ENCODE measurements around the gene NDUFA6.

Gene NDUFA6

DNA sequence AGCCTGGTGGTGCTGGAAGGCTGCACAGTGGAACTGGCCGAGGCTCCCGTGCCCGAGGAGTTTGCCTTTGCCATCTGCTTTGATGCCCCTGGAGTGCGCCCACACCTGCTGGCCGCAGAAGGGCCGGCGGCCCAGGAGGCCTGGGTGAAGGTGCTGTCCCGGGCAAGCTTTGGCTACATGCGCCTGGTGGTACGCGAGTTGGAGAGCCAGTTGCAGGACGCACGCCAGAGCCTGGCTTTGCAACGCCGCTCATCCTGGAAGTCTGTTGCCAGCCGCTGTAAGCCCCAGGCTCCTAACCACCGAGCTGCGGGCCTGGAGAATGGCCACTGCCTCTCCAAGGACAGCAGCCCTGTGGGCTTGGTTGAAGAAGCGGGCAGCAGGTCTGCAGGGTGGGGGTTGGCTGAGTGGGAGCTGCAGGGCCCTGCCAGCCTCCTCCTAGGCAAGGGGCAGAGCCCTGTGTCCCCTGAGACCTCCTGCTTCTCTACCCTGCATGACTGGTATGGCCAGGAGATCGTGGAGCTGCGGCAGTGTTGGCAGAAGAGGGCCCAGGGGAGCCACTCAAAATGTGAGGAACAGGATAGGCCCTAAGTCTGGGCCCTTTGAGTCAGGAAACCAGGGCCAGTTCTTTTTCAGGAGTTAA is 13.0 kb downstream of the NDUFA6 start:
- TF ChIP-seq, protein P1, sequence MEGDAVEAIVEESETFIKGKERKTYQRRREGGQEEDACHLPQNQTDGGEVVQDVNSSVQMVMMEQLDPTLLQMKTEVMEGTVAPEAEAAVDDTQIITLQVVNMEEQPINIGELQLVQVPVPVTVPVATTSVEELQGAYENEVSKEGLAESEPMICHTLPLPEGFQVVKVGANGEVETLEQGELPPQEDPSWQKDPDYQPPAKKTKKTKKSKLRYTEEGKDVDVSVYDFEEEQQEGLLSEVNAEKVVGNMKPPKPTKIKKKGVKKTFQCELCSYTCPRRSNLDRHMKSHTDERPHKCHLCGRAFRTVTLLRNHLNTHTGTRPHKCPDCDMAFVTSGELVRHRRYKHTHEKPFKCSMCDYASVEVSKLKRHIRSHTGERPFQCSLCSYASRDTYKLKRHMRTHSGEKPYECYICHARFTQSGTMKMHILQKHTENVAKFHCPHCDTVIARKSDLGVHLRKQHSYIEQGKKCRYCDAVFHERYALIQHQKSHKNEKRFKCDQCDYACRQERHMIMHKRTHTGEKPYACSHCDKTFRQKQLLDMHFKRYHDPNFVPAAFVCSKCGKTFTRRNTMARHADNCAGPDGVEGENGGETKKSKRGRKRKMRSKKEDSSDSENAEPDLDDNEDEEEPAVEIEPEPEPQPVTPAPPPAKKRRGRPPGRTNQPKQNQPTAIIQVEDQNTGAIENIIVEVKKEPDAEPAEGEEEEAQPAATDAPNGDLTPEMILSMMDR (IDR thresholded peaks at IDR 0.05), result no peak

DNA sequence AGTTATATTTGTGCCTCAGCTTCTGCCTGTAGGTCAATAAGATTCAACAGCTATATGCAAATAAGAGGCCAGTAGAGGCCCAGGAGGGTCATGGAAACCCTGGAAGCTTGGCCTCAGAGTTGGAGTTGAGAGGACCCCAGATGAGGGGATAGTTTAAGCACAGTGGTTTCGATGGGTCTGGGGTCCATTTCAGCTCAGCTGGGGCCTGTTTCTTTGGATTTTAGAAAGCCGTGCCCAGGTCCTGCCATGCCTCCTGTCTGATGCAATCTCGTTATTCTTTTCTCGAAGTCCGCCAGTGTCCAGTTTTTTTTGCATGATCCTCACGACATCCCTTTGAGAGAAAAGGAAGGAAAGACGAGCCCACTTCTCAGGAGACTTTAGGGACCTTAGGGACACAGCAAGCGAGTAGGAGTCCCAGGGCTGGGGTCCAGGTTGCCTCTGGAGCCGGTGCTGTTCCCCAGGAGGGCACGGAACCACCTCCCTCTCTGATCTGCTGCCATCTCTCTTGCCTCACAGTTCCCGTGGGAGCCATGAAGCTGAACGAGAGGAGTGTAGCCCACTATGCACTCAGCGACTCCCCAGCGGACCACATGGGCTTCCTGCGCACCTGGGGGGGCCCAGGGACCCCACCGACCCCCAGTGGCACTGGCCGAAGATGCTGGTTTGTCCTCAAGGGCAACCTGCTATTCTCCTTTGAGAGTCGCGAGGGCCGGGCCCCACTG is 13.6 kb downstream of the NDUFA6 start:
- TF ChIP-seq, protein P1 (IDR thresholded peaks at IDR 0.05), result no peak

DNA sequence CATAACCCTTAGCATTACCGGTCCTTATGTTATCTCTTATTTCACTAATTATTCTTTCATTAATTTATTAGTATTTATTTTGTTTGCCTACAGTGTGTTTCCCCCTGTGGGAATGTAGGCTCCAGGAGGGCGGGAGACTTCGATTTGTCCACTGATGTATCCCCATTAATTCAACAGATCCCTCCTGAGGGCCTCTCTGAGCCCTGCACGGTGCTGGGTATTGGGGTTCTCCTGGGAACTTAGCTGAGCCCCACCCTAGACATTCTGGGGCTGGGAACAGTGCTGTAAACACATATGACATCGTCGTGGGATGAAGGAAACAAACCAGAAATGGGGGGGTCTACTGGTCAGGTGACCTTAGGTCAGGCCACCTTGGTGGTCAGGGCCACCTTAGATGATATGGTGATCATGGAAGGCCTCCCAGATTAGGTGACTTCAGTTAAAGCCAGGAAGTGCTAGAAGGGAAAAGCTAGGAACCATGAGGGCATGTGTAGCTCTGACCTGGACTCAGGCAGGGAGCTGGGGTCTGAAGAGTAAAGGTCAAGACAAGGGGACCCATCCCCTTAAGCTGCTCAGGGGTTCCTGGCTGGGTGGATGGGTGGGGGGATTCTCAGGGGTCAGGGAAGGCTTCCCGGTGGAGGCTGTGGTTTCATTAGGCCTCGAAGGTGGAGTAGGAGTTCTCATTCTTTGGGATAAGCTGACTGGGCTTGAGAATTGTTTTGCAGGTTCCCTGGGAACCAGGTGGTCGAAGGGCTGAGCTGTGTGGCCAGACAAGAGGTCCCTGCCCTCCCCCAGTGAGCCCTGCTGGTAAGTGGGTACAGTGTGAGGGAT is 15.5 kb downstream of the NDUFA6 start:
- TF ChIP-seq, protein P1 (IDR thresholded peaks at IDR 0.05), result no peak

DNA sequence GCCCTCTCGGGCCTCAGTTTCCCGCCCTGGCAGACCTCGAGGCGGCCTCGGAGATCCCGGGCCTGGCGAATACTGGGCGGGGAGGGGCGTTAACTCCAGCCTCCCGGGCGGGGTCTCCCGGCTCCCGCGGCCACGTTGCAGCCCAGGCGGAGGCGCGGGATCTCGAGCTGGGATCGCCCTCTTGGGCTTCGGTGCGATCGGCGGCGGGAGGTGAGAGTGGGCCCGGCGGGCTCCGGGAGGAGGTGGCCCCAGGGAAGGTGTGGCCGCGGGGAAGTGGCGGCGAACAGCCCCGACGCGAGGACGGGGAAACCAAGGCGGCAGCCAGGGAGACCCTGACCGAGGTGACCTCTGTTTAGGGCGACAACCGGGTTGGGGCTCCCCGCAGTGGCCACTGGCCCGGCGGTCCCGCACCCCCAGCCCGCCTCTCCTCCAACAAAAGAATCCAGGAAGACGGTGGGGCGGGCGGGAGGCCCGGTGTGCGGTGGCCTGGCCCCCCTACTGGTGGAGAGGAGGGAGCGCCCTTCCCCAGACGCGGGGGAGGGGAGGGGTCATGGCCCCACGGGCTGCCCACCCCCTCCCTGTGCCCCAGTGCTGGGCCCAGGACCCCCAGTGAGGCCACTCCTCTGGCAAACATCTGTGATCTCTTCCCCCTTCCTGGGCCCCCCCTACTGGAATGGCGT is 16.3 kb downstream of the NDUFA6 start, which contains the start of gene PHETA2:
Gene PHETA2, plus strand, starts transcription at position 117 of the 680 bp plus-strand sequence. CDS start 3,046 bp downstream, outside the sequence.
- TF ChIP-seq, protein P1 (IDR thresholded peaks at IDR 0.05), result no peak

DNA sequence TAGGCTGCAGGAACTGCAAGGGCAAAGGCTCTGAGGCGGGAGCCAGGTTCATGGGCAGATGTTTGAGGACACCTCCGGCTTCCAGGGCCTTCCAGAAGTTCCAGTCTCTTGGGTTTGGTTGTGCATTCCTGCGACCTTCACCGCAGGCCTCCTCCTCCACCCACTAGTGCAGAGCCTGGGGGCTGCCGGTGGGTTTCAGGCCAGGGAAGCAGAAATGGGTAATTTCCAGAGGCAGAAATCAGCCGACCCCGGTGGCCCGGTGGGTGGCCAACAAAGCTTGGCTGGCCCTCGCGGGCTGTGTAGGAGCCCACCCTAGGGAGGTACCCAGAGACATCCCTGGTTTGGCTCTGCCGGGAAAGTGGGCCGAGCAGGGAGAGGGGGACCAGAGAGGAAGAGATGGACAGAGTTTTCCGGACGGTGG is 16.9 kb downstream of the NDUFA6 start:
- TF ChIP-seq, protein P1 (IDR thresholded peaks at IDR 0.05), result no peak

DNA sequence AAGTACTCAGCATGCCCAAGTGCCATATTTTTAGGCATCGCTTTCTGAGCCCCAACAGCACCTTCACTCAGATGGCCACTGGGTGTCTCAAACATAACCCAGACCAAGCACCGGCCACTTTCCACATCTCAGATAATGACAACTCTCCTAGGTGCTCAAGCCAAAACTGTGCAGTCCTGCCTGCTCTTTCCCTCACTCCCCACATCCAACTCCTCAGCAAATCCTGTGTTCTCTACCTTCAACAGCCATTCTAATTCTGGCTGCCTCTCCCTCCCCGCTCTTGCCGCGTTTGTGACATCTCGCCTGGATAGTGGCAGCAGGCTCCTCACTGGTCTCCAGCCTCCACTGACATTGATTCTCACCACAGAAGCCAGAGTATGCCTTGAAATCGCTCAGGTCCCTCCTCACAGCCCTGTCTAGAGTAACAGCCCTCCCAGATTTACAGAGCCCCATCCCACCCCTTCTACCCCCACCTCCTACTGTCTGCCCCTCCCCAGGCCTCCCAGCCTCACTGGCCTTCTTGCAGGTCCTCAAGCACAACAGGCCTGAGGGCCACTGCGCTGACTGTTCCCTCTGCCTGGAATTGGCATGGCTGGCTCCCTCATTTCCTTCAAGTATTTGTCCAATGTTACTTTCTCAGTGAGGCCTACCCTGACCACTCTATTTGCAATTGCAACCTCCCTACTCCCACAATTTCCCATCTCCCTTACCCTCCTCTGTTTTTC is 17.8 kb downstream of the NDUFA6 start:
- TF ChIP-seq, protein P1 (IDR thresholded peaks at IDR 0.05), result no peak

Measured in LNCAP (cell line).